Measurements from ENCODE around the gene RB1. TPM values are rescaled to one million over a fixed set of nuclear protein-coding genes. Genes with fewer than 3 reads are reported as not detected.

RB1 gene
- total RNA-seq, 2 experiments from 2014 or later, result 40.2 to 41.3 TPM

- no peak for DNase-seq
- H3K36me3 Mint-ChIP-seq (ENCODE audit: low read depth), result peaks cover 81% of the 10 kb centered on the region
- H3K9me3 Mint-ChIP-seq, result peaks cover under 1% of the 10 kb centered on the region
- no peak overlapping the region for H3K4me3 Mint-ChIP-seq
- H3K27me3 Mint-ChIP-seq, result no peaks in the 10 kb centered on the region
- no peak overlapping the region for H3K27ac Mint-ChIP-seq
- CTCF ChIA-PET, result interaction anchor here (1.7 kb wide), 1 partner anchor 23 kb away, joined by 3 read pairs; no protein-coding TSS in a partner anchor
- peaks cover 63% of the 10 kb centered on the region for H3K4me1 Mint-ChIP-seq
- POLR2A ChIA-PET, result interaction anchor here (3.5 to 5.2 kb wide), 3 partner anchors 13 to 54 kb away, joined by 38 to 108 read pairs (median 77); partner anchors contain the start of gene RCBTB2
Observed at GRCh38 chr13:48508011-48508410, 204.5 kb downstream of the RB1 start.

- H3K27ac Mint-ChIP-seq, result no peak overlapping the region
- no peak for DNase-seq
- no peak overlapping the region for H3K4me3 Mint-ChIP-seq
- H3K36me3 Mint-ChIP-seq (ENCODE audit: low read depth), result peaks cover 83% of the 10 kb centered on the region
- no peaks in the 10 kb centered on the region for H3K9me3 Mint-ChIP-seq
- H3K27me3 Mint-ChIP-seq, result no peaks in the 10 kb centered on the region
- POLR2A ChIA-PET, result interaction anchor here (1.1 to 1.5 kb wide), 2 partner anchors 18 to 22 kb away, joined by 3 to 4 read pairs; partner anchors contain the start of gene RCBTB2
- peaks cover 36% of the 10 kb centered on the region for H3K4me1 Mint-ChIP-seq
- CTCF ChIA-PET, result no interaction called here
Observed at GRCh38 chr13:48510698-48511097, 207.1 kb downstream of the RB1 start.

- CTCF ChIA-PET, result interaction anchor here (1.1 kb wide), 1 partner anchor 22 kb away, joined by 3 read pairs; no protein-coding TSS in a partner anchor
- H3K27ac Mint-ChIP-seq, result no peak overlapping the region
- DNase-seq, result no peak
- H3K4me3 Mint-ChIP-seq, result no peak overlapping the region
- H3K9me3 Mint-ChIP-seq, result no peaks in the 10 kb centered on the region
- peaks cover 26% of the 10 kb centered on the region for H3K4me1 Mint-ChIP-seq
- POLR2A ChIA-PET, result interaction anchor here (1.1 to 1.5 kb wide), 3 partner anchors 17 to 21 kb away, joined by 3 to 5 read pairs (median 4); partner anchors contain the start of gene RCBTB2
- H3K36me3 Mint-ChIP-seq (ENCODE audit: low read depth), result peaks cover 81% of the 10 kb centered on the region
- H3K27me3 Mint-ChIP-seq, result no peaks in the 10 kb centered on the region
Observed at GRCh38 chr13:48511621-48512230, 208.2 kb downstream of the RB1 start.

GRCh38 chr13:48514793-48515192, 211.2 kb downstream of the RB1 start:
- no peak overlapping the region for H3K4me3 Mint-ChIP-seq
- peaks cover 11% of the 10 kb centered on the region for H3K4me1 Mint-ChIP-seq
- CTCF ChIA-PET, result interaction anchor here (1.5 kb wide), 1 partner anchor 18 kb away, joined by 3 read pairs; the partner anchor contains the start of gene RCBTB2
- H3K36me3 Mint-ChIP-seq (ENCODE audit: low read depth), result peaks cover 81% of the 10 kb centered on the region
- no peak overlapping the region for H3K27ac Mint-ChIP-seq
- no peaks in the 10 kb centered on the region for H3K27me3 Mint-ChIP-seq
- POLR2A ChIA-PET, result interaction anchor here (1.5 kb wide), 2 partner anchors 18 to 47 kb away, joined by 3 to 7 read pairs; partner anchors contain the start of gene RCBTB2
- no peak for DNase-seq
- H3K9me3 Mint-ChIP-seq, result no peaks in the 10 kb centered on the region

- no peak overlapping the region for H3K27ac Mint-ChIP-seq
- peaks cover 1% of the 10 kb centered on the region for H3K4me1 Mint-ChIP-seq
- no peak for DNase-seq
- H3K4me3 Mint-ChIP-seq, result no peak overlapping the region
- H3K9me3 Mint-ChIP-seq, result no peaks in the 10 kb centered on the region
- peaks cover 80% of the 10 kb centered on the region for H3K36me3 Mint-ChIP-seq (ENCODE audit: low read depth)
- no peaks in the 10 kb centered on the region for H3K27me3 Mint-ChIP-seq
- ChIA-PET POLR2A (interaction anchor here (0.8 to 1.5 kb wide), 3 partner anchors 17 to 477 kb away, joined by 3 to 7 read pairs (median 3); partner anchors contain the start of gene RCBTB2), CTCF (interaction anchor here (1.5 kb wide), 1 partner anchor 17 kb away, joined by 3 read pairs; the partner anchor contains the start of gene RCBTB2)
Observed at GRCh38 chr13:48515732-48516131, 212.2 kb downstream of the RB1 start.

- H3K4me1 Mint-ChIP-seq, result no peaks in the 10 kb centered on the region
- H3K36me3 Mint-ChIP-seq (ENCODE audit: low read depth), result peaks cover 73% of the 10 kb centered on the region
- no peaks in the 10 kb centered on the region for H3K27me3 Mint-ChIP-seq
- POLR2A ChIA-PET, result interaction anchor here (0.7 to 2.3 kb wide), 8 partner anchors 8 to 31 kb away, joined by 3 to 11 read pairs (median 4); partner anchors contain the start of gene RCBTB2
- no peak for DNase-seq
- H3K4me3 Mint-ChIP-seq, result no peak overlapping the region
- H3K27ac Mint-ChIP-seq, result no peak overlapping the region
- H3K9me3 Mint-ChIP-seq, result no peaks in the 10 kb centered on the region
- CTCF ChIA-PET, result interaction anchor here (0.9 kb wide), 1 partner anchor 62 kb away, joined by 3 read pairs; no protein-coding TSS in a partner anchor
Observed at GRCh38 chr13:48518083-48518482, 214.5 kb downstream of the RB1 start.

GRCh38 chr13:48526286-48526685, 222.7 kb downstream of the RB1 start:
- Mint-ChIP-seq H3K36me3 (ENCODE audit: low read depth) (peaks cover 34% of the 10 kb centered on the region), H3K27me3 (peaks cover 1% of the 10 kb centered on the region), H3K27ac (peak overlapping the region; percentile 29), H3K4me1 (peaks cover 52% of the 10 kb centered on the region), H3K9me3 (no peaks in the 10 kb centered on the region), H3K4me3 (no peak overlapping the region)
- POLR2A ChIA-PET, result interaction anchor here (0.9 to 10.4 kb wide), 6 partner anchors 9 to 471 kb away, joined by 3 to 204 read pairs (median 5); partner anchors contain the start of gene LPAR6
- peak; percentile 57 for DNase-seq
- CTCF ChIA-PET, result interaction anchor here (1.7 kb wide), 1 partner anchor 54 kb away, joined by 9 read pairs; no protein-coding TSS in a partner anchor

GRCh38 chr13:48527955-48528354, 224.4 kb downstream of the RB1 start:
- CTCF ChIA-PET, result interaction anchor here (1.1 to 1.2 kb wide), 2 partner anchors 32 to 52 kb away, joined by 3 to 4 read pairs; no protein-coding TSS in a partner anchor
- Mint-ChIP-seq H3K27ac (no peak overlapping the region), H3K4me1 (peaks cover 57% of the 10 kb centered on the region), H3K9me3 (no peaks in the 10 kb centered on the region), H3K36me3 (ENCODE audit: low read depth) (peaks cover 36% of the 10 kb centered on the region), H3K27me3 (peaks cover 1% of the 10 kb centered on the region), H3K4me3 (no peak overlapping the region)
- POLR2A ChIA-PET, result interaction anchor here (1.1 to 10.4 kb wide), 5 partner anchors 17 to 490 kb away, joined by 3 to 204 read pairs (median 9); partner anchors contain the start of gene NUDT15
- no peak for DNase-seq

- H3K4me1 Mint-ChIP-seq, result peaks cover 63% of the 10 kb centered on the region
- peaks cover 29% of the 10 kb centered on the region for H3K36me3 Mint-ChIP-seq (ENCODE audit: low read depth)
- H3K27ac Mint-ChIP-seq, result no peak overlapping the region
- ChIA-PET CTCF (interaction anchor here (1.1 to 1.2 kb wide), 2 partner anchors 33 to 52 kb away, joined by 3 to 4 read pairs; no protein-coding TSS in a partner anchor), POLR2A (interaction anchor here (1.0 to 10.4 kb wide), 5 partner anchors 17 to 116 kb away, joined by 3 to 204 read pairs (median 9); no protein-coding TSS in a partner anchor)
- H3K27me3 Mint-ChIP-seq, result peaks cover 1% of the 10 kb centered on the region
- H3K9me3 Mint-ChIP-seq, result no peaks in the 10 kb centered on the region
- H3K4me3 Mint-ChIP-seq, result no peak overlapping the region
- DNase-seq, result no peak
Observed at GRCh38 chr13:48528720-48529119, 225.2 kb downstream of the RB1 start.

- POLR2A ChIA-PET, result interaction anchor here (0.8 to 10.4 kb wide), 6 partner anchors 9 to 118 kb away, joined by 3 to 204 read pairs (median 6); partner anchors contain the start of gene LPAR6
- H3K27me3 Mint-ChIP-seq, result no peaks in the 10 kb centered on the region
- peaks cover 3% of the 10 kb centered on the region for H3K9me3 Mint-ChIP-seq
- CTCF ChIA-PET, result interaction anchor here (1.3 to 2.2 kb wide), 3 partner anchors 22 to 49 kb away, joined by 3 to 4 read pairs (median 3); no protein-coding TSS in a partner anchor
- H3K36me3 Mint-ChIP-seq (ENCODE audit: low read depth), result peaks cover 36% of the 10 kb centered on the region
- peaks cover 64% of the 10 kb centered on the region for H3K4me1 Mint-ChIP-seq
- DNase-seq, result no peak
- peak overlapping the region; percentile 95 for H3K27ac Mint-ChIP-seq
- peak overlapping the region; percentile 93 for H3K4me3 Mint-ChIP-seq
Observed at GRCh38 chr13:48530833-48531232, 227.3 kb downstream of the RB1 start.
